Measurements from ENCODE around the gene PRLHR.

DNA sequence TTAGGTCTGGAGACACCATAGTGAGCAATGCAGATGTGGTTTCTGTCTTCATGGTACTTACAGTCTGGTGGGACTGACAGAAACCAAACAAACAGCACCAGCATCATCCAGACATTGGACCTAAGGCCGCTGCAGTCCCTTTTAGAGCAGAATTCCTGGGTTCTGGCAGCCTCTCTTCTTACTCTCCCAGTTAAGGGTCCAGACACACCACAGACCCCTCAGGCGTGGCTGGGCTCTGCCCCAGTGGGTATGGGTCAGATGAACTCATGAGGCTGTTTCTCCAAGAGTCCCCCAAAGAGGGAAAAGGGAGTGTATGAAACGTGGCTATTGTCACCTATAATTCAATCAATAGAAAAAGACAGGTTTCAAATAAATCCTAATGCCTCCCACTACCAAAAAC is 31.3 kb downstream of the PRLHR start:
- TF ChIP-seq, protein P1, sequence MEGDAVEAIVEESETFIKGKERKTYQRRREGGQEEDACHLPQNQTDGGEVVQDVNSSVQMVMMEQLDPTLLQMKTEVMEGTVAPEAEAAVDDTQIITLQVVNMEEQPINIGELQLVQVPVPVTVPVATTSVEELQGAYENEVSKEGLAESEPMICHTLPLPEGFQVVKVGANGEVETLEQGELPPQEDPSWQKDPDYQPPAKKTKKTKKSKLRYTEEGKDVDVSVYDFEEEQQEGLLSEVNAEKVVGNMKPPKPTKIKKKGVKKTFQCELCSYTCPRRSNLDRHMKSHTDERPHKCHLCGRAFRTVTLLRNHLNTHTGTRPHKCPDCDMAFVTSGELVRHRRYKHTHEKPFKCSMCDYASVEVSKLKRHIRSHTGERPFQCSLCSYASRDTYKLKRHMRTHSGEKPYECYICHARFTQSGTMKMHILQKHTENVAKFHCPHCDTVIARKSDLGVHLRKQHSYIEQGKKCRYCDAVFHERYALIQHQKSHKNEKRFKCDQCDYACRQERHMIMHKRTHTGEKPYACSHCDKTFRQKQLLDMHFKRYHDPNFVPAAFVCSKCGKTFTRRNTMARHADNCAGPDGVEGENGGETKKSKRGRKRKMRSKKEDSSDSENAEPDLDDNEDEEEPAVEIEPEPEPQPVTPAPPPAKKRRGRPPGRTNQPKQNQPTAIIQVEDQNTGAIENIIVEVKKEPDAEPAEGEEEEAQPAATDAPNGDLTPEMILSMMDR (IDR thresholded peaks at IDR 0.05): no peak
- TF ChIP-seq POLR2A (IDR thresholded peaks at IDR 0.05; ENCODE audit: low read depth) (no peak), EP300 (IDR thresholded peaks at IDR 0.05) (no peak), POLR2AphosphoS5 (IDR thresholded peaks at IDR 0.05) (no peak)

All from esophagus muscularis mucosa (tissue), 4 donors.